Caki2 (cell line): ENCODE results near the gene DPEP2NB. TPM values are rescaled to one million over a fixed set of nuclear protein-coding genes. Genes with fewer than 3 reads are reported as not detected.
"Not testable (repeated sequence)": the region's sequence is repeated elsewhere in the genome, so short reads cannot be mapped to it uniquely, and the experiment has no call there.

Experiments used
- DNase-seq: peaks from one replicate; pipeline ENCODE4 v3.0.0-alpha.2; 2015; ENCODE audit warnings: low read depth
- in situ Hi-C: cut with HindIII; loops from 2 replicates; pipeline ENCODE4 v1.10.0; 2016; ENCODE audit warnings: low sequenced_read_pairs, low pct_unique_long_range_greater_than_20kb, mixed read lengths
- total RNA-seq: library from RNA; depleted of rRNA; stranded (reverse); fragments of >200 nt; shearing (Covaris generic); gene quantifications from 2 replicates; pipeline ENCODE4 v1.2.3, GENCODE V29; 2014; ENCODE audit warnings: low replicate concordance; rRNA removed

DPEP2NB gene, protein sequence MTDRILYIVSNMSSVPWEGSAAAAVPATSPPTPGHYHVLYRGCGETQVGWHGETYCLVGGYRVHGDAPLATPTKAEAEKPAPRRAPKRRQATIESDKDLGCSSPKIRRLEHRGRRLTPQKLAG
- not detected in 2 replicates for total RNA-seq

DNA sequence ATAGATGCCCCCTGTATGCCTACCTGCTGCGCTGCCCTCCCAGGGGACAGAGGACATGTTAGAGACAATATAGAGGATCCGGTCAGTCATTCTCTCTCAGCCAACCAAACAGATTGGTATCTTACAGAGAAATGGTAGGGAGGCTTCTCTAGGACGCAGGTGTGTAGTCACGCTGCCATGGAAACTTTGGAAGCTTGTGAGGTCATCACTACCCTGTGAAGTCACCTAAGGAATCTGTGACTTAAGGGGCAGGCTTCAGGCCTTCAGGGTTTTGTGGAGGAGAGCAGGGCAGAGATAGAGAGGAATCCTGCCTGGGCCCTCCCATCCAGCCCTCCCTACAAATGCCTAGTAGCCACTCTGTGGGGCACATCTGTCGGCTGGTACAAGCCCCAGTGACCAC lies at the start of gene DPEP2NB:
Gene DPEP2NB (minus strand): TSS at position 231 of the 400 bp plus-strand sequence. CDS start 141 bp downstream, at position 90.
- in situ Hi-C loops, result no loop called here
- DNase-seq, result no peak

DNA sequence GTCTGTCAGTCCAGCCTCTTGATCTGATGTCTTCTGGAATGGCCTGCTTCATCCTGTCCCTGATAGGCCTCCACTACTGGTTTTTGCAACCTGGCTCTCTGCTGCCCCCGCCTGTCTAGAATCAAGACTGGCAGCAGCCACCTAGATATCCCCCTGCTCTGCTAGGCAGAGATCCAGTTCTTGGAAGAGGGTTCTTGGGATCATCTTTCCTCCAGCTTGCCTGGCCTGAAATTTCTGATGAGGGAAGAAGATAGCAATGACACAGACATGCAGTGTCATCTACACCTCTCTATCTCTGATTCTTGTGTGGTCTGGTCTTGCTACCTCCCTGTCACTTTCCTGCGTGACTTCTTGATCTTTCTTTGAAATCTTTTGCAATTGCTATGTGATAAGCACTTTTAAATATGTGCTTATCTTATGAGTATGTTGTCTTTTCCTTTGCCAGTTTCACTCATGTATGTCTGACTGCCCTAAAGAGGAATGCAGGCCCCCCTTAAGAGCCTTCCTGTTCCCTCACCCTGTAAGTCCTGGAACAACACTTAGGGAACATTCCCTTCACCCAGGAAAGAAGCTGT lies 49.2 kb upstream of the DPEP2NB start:
- in situ Hi-C loops, result loop anchor here (25.0 kb wide), 2 partner anchors 147 to 178 kb away; partner anchors contain the start of genes NRN1L and PSKH1
- DNase-seq, result peak; percentile 50

DNA sequence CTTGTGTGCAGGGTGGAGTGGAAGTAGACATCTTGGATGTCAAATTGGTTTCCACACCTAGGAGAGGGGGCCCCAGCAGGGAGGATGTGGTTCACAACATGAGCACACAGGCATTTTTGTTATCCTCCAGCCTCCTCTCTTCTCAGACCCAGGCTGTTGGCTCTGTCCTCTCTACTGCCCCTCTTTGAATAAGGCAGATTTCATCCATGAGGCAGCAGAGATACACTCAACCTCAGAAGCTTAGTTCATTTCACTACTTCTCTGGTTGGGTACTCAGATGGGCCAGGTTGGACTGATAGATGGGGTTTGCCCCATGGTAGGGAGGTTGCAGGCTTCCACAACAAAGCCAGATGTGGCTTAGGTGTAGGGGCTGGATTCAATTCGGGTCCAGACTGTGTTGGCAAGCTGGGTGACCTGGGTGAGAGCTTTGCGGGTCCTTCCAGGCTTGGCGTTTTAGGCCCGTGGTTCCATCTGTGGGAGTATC lies 47.2 kb upstream of the DPEP2NB start:
- in situ Hi-C loops, result loop anchor here (25.0 kb wide), 2 partner anchors 149 to 176 kb away; partner anchors contain the start of genes NRN1L and PSKH1
- DNase-seq, result no peak

DNA sequence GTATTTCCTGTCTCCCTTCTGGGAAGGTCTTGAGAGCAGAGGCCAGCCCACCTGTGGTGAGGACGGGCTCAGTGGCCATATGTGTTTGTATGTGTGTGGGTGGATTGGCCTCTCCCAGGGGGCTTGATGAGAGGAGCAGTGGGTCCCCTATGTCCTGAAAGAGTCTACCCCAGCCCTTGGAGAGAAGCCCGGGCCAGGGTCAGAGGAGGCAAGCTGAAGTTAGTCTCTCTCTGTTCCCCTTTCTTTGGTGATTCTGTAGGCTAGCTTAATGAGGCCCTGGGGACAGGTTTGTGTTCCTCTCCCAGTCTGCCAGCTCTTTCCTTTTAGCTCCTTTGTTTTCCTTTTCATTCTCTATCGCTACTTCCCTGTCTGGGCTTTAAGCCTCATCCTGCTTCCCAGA lies 45.7 kb upstream of the DPEP2NB start:
- in situ Hi-C loops, result loop anchor here (25.0 kb wide), 2 partner anchors 151 to 174 kb away; partner anchors contain the start of genes NRN1L and PSKH1
- DNase-seq, result no peak

DNA sequence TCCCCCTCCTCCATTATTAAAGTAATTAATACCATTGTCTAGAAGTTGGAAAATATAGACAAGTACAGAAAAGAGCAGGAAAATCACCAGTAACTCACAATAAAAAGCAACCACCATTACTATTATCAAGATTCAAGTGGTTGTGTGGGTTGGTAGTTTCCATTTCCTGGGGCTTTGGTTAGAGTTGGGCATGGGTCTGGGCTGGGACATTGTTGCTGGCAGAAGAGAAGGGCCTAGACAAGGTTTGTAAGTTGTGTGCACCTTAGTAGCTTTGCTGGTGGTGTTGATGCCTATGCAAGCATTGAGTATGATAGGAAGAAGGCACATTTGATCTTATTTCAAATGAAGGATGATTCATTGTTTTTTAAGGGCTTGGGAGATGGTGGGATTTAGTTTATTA lies 44.1 kb upstream of the DPEP2NB start:
- in situ Hi-C loops, result loop anchor here (25.0 kb wide), 2 partner anchors 152 to 173 kb away; partner anchors contain the start of genes NRN1L and PSKH1
- no peak for DNase-seq

DNA sequence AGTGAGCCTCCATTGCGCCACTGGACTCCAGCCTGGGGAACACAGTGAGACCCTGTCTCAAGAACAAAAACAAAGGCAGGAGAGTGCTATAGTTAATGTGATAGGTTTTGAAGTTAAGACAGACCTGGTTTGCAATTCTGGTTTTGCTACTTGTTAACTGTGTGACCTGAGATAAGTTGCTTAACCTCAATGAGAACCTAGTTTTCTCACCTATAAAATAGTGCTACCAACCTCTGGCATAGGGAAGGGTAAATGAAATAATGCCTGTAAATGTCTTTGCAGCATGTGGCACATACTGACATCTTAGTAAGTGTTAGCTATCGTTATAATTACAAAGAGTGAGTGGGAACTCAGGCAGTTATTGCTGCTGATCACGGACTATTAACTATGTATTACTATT lies 39.7 kb upstream of the DPEP2NB start:
- in situ Hi-C loops, result loop anchor here (25.0 kb wide), 2 partner anchors 157 to 168 kb away; partner anchors contain the start of genes NRN1L and PSKH1
- no peak for DNase-seq

DNA sequence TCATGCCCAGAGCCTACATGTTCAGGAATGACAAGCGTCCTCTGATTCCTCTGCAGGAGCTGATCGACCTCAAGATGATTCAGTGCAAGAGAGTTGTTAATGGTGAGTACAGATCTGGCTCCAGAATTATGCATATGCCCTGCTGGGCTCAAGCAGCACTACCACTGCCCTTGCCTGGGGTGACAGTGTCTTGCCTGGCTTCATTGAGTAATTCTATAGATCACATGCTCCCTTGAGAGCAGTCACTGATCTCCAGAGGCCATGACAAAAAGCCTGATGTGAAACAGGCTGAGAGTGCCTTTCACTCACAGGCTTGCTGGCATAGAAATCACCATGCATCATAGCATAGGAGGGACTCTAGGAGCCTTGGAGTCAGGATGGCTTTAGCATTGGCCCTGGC lies 33.7 kb upstream of the DPEP2NB start:
- no peak for DNase-seq
- in situ Hi-C loops, result no loop called here

DNA sequence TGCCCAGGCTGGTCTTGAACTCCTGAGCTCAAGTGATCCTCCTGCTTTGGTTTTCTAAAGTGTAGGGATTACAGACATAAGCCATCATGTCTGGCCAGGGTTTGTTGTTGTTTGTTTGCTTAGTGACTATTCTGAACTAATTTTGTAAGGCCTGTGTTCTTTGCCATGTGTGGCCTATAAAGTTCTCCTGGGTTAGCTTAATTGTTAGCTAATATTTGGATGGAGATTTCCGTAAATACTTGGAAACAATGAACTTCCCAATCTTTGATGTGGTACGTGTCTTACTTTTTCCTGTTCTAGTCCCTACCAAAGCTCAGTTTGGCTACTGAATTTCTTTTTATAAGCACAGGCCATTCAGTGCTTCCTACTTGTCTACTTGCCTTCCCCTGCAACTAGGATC lies 32.3 kb upstream of the DPEP2NB start:
- in situ Hi-C loops, result no loop called here
- DNase-seq, result no peak

DNA sequence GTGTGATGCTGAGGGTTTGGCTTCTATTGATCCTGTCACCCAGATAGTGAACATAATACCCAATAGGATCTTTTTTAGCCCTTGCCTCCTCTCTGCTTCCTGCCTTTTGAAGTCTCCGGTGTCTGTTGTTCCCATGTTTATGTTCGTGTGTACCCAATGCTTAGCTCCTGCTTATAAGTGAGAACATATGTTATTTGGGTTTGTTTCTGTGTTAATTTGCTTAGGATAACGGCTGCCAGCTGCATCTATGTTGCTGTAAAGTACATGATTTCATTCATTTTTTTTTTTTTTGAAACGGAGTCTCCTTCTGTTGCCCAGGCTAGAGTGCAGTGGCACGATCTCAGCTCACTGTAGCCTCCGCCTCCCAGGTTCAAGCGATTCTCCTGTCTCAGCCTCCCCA lies 30.4 kb upstream of the DPEP2NB start:
- no peak for DNase-seq
- in situ Hi-C loops, result no loop called here

DNA sequence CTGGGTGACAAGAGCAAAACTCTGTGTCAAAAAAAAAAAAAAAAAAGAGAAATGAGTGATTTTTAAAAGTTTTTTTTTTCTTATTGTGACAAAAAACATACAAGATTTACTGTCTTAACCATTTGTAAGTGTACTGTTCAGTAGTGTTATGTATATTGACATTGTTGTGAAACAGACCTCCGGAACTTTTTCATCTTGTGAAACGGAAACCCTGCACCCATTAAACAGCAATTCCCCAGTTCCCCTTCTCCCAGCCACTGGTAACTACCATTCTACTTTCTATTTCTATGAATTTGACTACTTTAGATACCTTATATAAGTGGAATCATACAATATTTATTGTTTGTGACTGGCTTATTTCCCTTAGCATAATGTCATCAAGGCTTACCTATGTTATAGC lies 26.1 kb upstream of the DPEP2NB start:
- no peak for DNase-seq
- in situ Hi-C loops, result no loop called here

DNA sequence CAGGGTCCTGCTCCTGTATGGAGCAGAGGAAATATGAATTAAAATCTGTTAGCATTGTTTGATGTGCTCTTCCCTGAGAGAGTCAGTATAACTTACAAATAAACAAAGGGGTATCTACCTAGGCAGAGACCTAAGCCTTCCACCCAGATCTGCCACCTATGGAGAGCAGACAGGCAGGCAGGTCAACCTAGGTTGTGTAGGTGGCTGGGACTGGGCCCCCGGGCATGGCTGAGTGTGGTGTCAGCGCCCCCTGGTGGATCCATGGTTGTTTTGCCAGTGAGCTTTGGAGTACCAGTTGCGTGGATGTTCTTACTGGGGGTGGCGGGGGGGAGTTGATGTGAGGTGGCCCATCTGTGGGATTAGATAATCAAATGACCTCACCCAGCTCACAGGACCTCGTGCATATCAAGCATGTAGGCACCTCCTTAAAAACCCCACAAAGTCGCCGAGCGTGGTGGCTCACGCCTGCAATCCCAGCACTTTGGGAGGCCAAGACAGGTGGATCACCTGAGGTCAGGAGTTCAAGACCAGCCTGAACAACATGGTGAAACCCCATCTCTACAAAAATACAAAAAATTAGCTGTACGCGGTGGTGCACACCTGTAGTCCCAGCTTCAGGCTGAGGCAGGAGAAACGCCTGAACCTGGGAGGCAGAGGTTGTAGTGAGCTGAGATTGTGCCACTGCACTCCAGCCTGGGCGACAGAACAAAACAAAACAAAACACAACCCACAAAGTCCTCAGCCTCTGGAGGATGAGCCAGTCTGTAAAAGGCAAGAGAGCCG lies 25.0 kb upstream of the DPEP2NB start:
- in situ Hi-C loops, result no loop called here
- peak; percentile 56 for DNase-seq

DNA sequence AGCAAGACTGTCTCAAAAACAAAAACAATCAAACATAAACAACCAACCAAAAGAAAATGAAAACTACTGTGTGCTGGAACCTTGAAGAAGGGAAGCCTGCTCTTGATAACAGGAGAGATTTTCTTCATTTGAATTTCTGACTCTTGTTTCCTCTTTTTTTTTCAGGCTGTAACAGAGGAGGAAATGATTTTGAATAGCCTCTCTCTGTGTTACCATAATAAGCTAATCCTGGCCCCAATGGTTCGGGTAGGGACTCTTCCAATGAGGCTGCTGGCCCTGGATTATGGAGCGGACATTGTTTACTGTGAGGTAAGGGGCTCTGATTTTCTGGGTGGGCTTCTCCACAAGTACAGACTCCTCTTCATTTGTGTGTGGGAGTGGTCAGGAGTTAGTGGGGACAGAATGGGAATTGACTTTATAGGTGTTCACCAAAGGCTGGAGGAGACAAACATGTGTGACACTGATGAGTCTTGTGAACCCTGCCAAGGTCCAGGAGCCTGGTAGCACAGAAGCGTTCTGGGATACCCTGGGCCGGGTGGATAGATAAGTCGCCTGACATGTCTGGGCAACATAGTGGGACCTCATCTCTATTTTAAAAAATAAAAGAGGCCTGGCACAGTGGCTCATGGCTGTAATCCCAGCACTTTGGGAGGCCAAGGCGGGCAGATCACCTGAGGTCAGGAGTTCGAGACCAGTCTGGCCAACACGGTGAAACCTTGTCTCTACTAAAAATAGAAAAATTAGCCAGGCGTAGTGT lies 22.3 kb upstream of the DPEP2NB start:
- in situ Hi-C loops, result no loop called here
- DNase-seq, result no peak

DNA sequence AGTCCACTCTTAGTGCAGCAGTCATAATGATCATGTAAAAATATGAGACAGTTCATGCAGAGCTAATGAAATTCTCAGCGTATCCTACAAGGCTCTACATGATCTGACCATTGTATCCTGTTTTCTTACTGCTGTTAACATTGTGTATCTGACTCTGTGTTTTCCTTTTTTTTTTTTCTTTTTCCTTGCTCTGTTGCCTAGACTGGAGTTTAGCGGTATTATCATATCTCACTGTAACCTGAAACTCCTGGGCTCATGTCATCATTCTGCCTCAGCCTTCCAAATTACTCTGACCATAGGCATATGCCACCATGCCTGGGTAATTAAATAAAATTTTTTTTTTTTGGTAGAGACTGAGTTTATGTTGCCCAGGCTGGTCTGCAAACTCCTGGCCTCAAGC lies 19.5 kb upstream of the DPEP2NB start:
- in situ Hi-C loops, result no loop called here
- no peak for DNase-seq

DNA sequence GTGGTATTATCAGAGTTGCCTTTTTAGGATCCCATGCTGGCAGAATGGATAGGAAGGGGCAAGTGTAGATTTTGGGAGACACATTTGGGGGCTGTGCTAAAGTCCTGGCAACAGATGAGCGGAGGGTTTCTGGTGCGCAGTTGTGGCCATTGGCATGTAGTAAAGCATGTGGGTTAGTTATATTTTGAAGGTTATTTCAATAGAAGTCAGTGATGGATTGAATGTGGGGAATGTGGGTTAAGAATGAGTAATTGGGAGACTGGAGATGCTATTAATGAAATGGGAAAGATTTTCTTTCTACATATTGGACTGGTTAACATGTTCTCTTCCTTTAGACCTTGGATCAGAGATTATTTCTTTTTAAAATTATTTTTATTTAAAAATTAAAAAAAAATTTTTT lies 17.4 kb upstream of the DPEP2NB start:
- in situ Hi-C loops, result no loop called here
- no peak for DNase-seq

DNA sequence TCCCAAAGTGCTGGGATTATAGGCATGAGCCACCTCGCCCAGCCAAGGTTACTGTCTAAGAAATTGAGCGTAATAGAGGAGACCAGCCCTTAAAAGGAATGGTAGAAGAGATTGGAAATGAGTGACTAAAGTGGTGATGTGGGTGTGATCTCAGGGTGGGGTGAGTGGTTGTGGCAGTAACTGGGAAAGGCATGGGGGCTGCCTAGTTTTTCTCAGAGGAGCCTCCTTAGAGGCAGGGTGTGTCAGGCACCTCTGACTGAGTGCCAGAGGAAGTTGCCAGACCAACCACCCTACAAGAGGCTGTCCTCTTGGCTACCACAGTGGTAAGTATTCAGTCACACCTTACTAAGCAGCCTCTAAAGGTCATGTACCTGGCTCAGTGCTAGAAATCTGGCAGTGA lies 16.2 kb upstream of the DPEP2NB start:
- DNase-seq, result peak; percentile 64
- in situ Hi-C loops, result no loop called here

DNA sequence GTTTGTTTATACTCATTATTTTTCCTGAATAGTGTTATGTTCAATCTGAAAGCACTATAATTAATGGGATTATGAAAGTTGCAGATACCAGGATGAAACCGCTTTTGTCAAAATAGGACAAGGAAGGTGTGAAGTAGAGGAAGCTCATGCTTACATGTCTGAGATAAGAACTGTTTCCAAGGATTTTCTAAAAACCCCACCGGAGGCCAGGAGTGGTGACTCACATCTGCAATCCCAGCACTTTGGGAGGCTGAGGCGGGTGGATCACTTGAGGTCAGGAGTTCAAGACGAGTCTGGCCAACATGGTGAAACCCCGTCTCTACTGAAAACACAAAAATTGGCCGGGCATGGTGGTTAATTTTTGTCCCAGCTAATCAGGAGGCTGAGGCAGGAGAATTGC lies 14.4 kb upstream of the DPEP2NB start:
- peak; percentile 50 for DNase-seq
- in situ Hi-C loops, result not testable (repeated sequence)

DNA sequence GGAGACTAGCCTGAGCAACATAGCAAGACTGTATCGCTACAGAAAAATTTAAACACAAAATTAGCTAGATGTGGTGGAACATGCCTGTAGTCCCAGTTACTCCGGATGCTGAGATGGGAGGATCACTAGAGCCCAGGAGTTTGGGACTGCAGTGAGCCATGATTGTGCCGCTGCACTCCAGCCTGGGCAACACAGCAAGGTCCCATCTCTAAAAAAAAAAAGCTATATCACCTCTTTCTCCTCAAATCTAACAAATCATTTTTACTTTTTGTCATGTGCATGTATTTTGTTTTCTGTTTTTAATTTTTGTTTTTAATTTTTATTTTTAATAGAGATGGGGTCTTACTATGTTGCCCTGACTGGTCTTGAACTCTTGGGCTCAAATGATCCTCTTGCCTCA lies 13.3 kb upstream of the DPEP2NB start:
- in situ Hi-C loops, result no loop called here
- DNase-seq, result no peak

DNA sequence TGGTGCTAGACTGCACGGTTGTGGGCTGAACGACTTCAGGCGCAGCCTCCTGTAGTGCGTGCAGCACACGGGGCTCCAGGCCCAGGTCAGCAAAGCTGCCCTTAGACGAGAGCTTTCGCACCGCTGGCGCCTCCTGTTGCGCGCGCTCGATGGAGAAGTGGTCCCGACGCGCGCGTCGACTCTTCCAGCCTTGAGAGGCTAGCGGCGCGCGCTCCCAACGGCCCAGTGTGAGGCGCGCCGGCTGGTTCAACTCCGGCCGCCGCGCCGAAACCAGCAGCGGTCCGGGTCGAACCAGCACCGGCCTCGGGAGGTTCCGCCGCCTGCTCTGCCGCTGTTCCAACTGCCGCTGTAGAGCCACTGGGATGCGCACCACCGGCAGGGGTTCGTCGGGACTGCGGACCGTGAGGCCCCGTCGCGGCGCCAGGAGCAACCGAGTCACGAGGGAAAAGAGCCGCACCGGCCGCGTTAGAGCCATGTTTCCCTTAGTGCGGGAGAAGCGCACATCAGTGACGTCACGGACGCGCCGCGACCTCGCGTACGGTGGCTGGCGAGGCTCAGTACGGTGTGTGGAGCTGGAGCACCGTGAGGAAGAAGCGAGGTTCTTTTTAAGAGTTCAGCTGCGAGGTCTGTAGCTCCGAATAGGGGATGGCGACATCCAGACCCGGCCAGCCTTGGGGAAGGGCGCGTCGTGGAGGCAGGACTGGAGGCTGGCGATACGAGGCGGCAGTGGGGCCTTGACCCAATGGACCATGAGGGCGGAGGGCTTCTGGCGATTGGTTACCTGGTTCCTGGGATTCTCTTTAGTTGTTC lies 7.2 kb upstream of the DPEP2NB start, which contains the start of the genes DDX28 and DUS2:
Gene DDX28 (minus strand): TSS at position 505 of the 810 bp plus-strand sequence. CDS start 30 bp downstream, at position 475.
Gene DUS2 (plus strand): TSS at position 557 of the 810 bp plus-strand sequence. CDS start 14,740 bp downstream, outside the sequence.
- in situ Hi-C loops, result no loop called here
- DNase-seq, result peak; percentile 84
